Measurements from ENCODE around the gene MOK. TPM values are rescaled to one million over a fixed set of nuclear protein-coding genes. Genes with fewer than 3 reads are reported as not detected.

MOK gene
- total RNA-seq, 1 donor from 2014 or later, result 6.5 TPM

DNA sequence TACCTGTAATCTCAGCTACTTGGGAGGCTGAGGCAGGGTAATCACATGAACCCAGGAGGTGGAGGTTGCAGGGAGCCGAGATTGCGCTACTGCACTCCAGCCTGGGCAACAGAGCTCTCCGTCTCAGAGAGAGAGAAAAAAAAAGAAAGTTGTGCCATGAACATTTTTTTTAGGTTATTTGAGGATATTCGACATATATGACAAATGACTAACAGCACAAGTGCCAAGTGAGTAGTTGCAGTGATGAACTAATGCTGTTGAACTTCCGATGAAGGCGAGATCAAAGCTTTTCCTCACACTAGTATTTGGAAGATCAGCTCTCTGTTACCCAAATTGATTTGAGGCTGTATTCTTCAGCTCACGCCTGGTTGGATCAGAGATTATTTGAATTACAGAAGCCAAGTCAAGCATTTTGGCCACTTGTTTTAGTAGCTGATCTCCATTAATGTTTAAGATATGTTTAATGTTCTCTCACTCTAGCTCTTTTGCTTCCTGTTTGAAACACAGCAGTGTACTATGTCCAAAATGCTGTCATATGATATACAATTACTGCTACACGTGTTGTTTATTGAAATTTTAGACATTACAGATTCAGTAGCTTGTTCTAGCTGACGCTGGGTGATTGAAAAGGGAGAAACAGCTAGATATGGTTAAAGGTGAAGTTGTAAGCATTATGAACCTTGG, 121.9 kb downstream of the MOK start:
- Mint-ChIP-seq H3K9me3 (ENCODE audit: unreplicated experiment) (peaks cover 2% of the 10 kb centered on the region), H3K4me3 (ENCODE audit: unreplicated experiment) (peak overlapping the region; percentile 56), H3K4me1 (ENCODE audit: low read depth, unreplicated experiment) (peaks cover 68% of the 10 kb centered on the region), H3K27me3 (ENCODE audit: unreplicated experiment) (no peaks in the 10 kb centered on the region), H3K36me3 (ENCODE audit: unreplicated experiment) (no peaks in the 10 kb centered on the region), H3K27ac (ENCODE audit: unreplicated experiment) (peak overlapping the region; percentile 93)
- DNase-seq, result no peak
- TF ChIP-seq, protein P1, sequence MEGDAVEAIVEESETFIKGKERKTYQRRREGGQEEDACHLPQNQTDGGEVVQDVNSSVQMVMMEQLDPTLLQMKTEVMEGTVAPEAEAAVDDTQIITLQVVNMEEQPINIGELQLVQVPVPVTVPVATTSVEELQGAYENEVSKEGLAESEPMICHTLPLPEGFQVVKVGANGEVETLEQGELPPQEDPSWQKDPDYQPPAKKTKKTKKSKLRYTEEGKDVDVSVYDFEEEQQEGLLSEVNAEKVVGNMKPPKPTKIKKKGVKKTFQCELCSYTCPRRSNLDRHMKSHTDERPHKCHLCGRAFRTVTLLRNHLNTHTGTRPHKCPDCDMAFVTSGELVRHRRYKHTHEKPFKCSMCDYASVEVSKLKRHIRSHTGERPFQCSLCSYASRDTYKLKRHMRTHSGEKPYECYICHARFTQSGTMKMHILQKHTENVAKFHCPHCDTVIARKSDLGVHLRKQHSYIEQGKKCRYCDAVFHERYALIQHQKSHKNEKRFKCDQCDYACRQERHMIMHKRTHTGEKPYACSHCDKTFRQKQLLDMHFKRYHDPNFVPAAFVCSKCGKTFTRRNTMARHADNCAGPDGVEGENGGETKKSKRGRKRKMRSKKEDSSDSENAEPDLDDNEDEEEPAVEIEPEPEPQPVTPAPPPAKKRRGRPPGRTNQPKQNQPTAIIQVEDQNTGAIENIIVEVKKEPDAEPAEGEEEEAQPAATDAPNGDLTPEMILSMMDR (IDR thresholded peaks at IDR 0.05; ENCODE audit: partially characterized antibody, unreplicated experiment), result no peak

DNA sequence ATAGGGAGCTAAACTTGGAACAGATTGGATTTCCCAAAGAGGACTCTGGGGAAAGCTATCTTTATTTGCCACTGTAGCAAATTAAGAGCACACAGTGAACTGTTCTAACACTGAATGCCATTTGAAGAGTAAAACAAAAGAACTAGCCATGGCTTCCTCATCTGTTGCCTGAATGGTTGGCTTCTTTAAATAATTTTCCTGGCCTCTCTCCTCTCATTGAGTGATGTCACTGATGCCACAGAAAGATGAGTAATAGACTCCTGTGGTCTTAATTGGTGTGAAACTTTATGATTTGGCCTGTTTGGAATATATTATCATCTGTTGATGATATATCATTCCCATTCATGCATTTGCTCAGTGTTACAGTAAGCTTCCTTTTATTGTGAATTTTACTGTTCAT, 122.8 kb downstream of the MOK start:
- H3K4me1 Mint-ChIP-seq (ENCODE audit: low read depth, unreplicated experiment), result peaks cover 64% of the 10 kb centered on the region
- no peak for DNase-seq
- H3K27ac Mint-ChIP-seq (ENCODE audit: unreplicated experiment), result peak overlapping the region; percentile 86
- no peaks in the 10 kb centered on the region for H3K36me3 Mint-ChIP-seq (ENCODE audit: unreplicated experiment)
- TF ChIP-seq, protein P1 (IDR thresholded peaks at IDR 0.05; ENCODE audit: partially characterized antibody, unreplicated experiment), result no peak
- no peak overlapping the region for H3K4me3 Mint-ChIP-seq (ENCODE audit: unreplicated experiment)
- peaks cover 2% of the 10 kb centered on the region for H3K9me3 Mint-ChIP-seq (ENCODE audit: unreplicated experiment)
- no peaks in the 10 kb centered on the region for H3K27me3 Mint-ChIP-seq (ENCODE audit: unreplicated experiment)

DNA sequence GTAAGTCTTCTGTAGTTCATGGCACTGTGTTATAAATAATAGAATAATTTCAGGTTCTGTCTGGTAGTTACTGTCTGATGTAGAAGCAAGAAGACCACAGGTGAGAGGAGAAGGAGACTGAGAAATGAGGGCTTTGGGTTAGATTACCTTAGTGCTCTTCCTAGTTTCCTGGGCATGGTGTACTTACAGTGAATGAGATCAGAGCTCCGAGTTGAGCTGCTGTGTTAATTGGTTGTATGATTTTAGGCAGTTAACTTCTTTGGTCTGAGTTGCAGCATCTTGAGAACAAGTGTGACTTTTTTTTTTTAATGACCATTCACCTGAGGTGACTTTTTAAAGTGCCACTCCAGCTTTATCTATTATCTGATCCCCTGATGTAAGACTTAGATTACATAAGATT, 123.8 kb downstream of the MOK start:
- Mint-ChIP-seq H3K27ac (ENCODE audit: unreplicated experiment) (peak overlapping the region; percentile 89), H3K36me3 (ENCODE audit: unreplicated experiment) (no peaks in the 10 kb centered on the region), H3K4me1 (ENCODE audit: low read depth, unreplicated experiment) (peaks cover 62% of the 10 kb centered on the region)

DNA sequence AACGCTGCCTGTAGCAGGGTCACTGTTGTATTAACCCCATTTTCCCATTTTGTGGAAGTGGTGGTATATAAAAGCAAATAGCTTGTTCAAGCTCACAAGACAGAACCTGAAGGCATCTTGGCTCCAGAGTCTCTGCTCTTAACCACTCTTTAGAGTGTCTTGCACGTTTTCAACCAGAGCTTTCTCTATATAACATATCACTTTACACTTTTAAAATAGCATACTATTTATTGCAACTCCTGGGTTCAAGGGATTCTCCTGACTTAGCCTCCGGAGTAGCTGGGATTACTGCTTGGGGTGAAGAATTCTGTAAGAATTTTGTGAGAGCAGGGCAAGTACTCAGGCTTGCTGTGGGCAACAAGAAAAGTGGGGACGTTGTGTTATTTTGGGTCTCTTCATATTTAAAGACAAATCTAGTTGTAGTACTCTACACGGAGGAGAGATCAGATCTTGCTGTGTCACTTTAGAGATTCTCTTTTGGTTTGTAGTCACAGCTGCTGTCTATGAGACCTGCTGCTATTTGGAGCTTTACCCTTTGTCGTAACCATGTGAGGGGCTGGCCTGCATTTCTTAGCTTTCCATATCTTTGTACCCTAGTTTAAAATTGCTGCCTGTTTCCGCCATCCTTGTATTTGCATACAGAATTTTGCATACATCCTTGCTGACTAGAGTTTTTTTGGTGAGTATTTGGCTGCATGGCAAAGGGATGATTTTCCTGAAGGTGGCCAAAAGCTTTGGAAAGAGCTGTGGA, 124.5 kb downstream of the MOK start:
- no peak overlapping the region for H3K4me3 Mint-ChIP-seq (ENCODE audit: unreplicated experiment)
- no peak for DNase-seq
- TF ChIP-seq, protein P1 (IDR thresholded peaks at IDR 0.05; ENCODE audit: partially characterized antibody, unreplicated experiment), result no peak
- peaks cover 2% of the 10 kb centered on the region for H3K9me3 Mint-ChIP-seq (ENCODE audit: unreplicated experiment)
- no peaks in the 10 kb centered on the region for H3K36me3 Mint-ChIP-seq (ENCODE audit: unreplicated experiment)
- H3K27ac Mint-ChIP-seq (ENCODE audit: unreplicated experiment), result peak overlapping the region; percentile 89
- no peaks in the 10 kb centered on the region for H3K27me3 Mint-ChIP-seq (ENCODE audit: unreplicated experiment)
- H3K4me1 Mint-ChIP-seq (ENCODE audit: low read depth, unreplicated experiment), result peaks cover 54% of the 10 kb centered on the region

More for the DNA sequence above, 123.8 kb downstream of the MOK start:
- no peak for DNase-seq
- Mint-ChIP-seq H3K27me3 (ENCODE audit: unreplicated experiment) (no peaks in the 10 kb centered on the region), H3K4me3 (ENCODE audit: unreplicated experiment) (no peak overlapping the region), H3K9me3 (ENCODE audit: unreplicated experiment) (peaks cover 2% of the 10 kb centered on the region)
- TF ChIP-seq, protein P1 (IDR thresholded peaks at IDR 0.05; ENCODE audit: partially characterized antibody, unreplicated experiment), result no peak

Other genes starting within 250 kb of the MOK start
- gene HSP90AA1, start 218.1 kb downstream of the MOK start, total RNA-seq (ENCODE audit: unreplicated experiment), result 610 TPM
- 38.1 TPM for gene WDR20, start 165.3 kb downstream of the MOK start, total RNA-seq (ENCODE audit: unreplicated experiment)
- gene ZNF839, start 14.6 kb upstream of the MOK start, total RNA-seq (ENCODE audit: unreplicated experiment), result 13.6 TPM
- 25.9 TPM for gene CINP, start 57.7 kb upstream of the MOK start, total RNA-seq (ENCODE audit: unreplicated experiment)
- gene TECPR2, start 57.8 kb upstream of the MOK start, total RNA-seq (ENCODE audit: unreplicated experiment), result 24.5 TPM
- gene ANKRD9, start 204.6 kb upstream of the MOK start, total RNA-seq (ENCODE audit: unreplicated experiment), result 3.5 TPM

All from glutamatergic neuron (in vitro differentiated cells).